Measurements from ENCODE around the gene TMEM181.

GRCh38 chr6:158638324-158638854, 78.5 kb downstream of the TMEM181 start:
- no peak for TF ChIP-seq EP300 (IDR thresholded peaks at IDR 0.05)
- TF ChIP-seq, protein P1, sequence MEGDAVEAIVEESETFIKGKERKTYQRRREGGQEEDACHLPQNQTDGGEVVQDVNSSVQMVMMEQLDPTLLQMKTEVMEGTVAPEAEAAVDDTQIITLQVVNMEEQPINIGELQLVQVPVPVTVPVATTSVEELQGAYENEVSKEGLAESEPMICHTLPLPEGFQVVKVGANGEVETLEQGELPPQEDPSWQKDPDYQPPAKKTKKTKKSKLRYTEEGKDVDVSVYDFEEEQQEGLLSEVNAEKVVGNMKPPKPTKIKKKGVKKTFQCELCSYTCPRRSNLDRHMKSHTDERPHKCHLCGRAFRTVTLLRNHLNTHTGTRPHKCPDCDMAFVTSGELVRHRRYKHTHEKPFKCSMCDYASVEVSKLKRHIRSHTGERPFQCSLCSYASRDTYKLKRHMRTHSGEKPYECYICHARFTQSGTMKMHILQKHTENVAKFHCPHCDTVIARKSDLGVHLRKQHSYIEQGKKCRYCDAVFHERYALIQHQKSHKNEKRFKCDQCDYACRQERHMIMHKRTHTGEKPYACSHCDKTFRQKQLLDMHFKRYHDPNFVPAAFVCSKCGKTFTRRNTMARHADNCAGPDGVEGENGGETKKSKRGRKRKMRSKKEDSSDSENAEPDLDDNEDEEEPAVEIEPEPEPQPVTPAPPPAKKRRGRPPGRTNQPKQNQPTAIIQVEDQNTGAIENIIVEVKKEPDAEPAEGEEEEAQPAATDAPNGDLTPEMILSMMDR (IDR thresholded peaks at IDR 0.05): no peak
